Stimulated activated CD4-positive, alpha-beta T cell treated with anti-CD3 and anti-CD28 coated beads, Interleukin-4, amount 100 ng/mL, for 1 hour (primary cell): Measurements from ENCODE around the gene GRK2.
A peak's percentile ranks its signal among the peaks of the same experiment; 100 is the strongest.

Experiments
- DNase-seq: peaks from one replicate; pipeline ENCODE4 v3.0.0-alpha.2; 2020

Gene GRK2

DNA sequence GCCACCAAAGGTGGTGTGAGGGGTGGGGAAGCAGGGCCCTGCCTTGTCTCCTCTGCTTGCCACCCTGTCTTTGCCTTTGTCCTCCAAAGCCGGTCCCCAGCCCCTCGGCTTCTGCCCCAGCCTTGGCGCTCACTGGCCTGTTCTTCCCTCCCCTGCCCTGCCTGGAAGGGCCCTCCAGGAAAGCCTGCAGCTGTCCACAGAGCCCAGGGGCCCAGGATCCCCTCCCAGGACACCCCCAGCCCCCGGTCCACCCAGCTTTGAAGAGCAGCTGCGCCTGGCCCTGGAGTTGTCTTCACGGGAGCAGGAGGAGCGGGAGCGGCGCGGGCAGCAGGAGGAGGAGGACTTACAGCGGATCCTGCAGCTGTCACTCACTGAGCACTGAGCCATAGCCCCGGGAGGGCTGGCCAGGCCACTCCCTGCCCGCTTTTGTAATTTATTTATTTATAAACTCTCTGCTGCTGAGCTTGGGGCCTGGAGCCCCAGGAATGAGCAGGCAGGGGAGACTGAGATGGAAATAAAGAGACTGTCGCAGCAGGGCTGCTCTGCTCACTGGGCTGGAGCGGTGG is 35.8 kb downstream of the GRK2 start:
- DNase-seq: no peak

DNA sequence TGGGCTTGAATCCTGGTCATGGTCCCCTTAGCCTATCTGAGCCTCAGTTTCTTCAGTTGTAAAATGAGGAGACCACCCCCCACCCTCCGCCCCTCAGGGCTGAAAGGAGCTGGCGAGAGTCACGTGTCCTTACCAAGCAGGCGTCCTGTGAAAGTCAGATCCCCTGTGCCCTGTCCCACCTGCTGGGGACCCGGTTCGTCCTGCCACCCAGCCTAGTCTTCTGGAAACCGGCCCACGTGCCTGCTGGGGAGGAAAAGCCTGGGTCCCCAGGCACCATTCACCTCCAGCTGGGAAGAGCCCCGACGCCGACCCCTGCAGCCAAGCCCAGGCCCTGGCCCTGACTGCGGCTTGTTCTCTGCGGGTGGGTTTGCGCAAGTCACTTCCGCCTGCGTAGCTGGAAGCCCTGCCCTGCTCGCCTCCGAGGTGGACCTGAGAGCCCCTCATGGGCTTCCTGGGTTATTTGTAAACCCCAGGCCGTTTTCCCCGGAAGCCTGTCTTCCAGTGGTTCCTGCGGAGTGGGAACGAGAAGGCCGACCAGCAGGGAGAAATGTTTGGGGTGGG is 36.4 kb downstream of the GRK2 start:
- DNase-seq: no peak

DNA sequence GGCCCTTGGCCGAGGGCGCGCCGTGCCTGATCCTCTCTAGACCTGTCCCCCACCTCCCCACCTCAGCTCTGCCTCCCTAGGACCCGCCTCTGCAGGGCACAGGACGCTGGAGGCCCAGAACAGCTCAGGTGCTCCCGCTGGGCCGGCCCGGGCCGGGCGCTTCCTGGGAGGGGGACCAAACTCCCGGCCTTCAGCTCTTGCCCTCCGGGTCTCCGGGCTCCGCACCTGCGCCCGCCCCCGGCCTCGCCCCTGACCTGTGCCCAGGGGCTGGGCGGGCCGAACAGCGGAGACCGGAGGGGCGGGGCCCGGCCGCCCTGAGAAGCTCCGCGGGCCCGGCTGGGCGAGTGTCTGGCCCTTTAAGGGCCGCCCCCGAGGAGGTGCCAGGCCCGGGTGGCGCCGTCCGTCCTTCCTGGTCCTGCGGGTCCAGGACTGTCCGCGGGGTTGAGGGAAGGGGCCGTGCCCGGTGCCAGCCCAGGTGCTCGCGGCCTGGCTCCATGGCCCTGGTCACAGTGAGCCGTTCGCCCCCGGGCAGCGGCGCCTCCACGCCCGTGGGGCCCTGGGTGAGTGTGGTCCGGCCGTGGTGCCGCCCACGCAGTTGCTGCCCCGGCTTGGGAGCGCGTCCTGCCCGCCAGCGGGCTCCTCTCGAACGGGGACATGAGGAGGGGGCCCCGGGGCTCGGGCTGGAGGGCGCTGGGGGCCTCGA is 37.0 kb downstream of the GRK2 start, which contains the start of gene SSH3:
SSH3 (plus strand) TSS at position 399 of the 703 bp plus-strand sequence; CDS start at position 495, 96 bp downstream.
- DNase-seq: peak; percentile 51

DNA sequence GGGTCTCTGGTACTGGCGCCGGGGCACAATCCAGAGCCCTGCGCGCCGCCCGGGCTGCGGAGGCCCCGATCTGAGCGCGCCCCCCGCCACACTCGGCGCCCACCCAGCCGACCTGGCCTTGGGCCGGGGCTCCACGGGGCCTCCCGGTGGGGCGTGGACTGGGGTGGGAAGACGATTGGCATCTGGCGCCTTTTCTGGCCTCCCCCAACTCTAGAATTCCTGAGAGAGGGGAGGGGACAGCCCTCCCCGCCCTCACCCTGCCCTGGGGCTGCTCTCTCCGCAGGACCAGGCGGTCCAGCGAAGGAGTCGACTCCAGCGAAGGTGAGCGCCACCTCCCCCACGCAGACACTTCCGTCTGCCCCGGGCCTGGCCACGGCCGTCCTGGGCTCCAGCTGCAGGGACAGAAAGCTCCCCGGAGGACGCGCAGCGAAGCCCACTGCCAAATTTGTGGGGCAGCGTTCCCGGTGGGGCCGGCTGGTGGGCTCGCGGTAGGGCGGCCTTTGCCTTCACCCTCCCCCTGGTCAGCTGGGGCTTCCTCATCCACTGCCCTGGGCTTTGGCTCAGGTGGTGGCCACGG is 37.6 kb downstream of the GRK2 start:
- DNase-seq: peak; percentile 27

DNA sequence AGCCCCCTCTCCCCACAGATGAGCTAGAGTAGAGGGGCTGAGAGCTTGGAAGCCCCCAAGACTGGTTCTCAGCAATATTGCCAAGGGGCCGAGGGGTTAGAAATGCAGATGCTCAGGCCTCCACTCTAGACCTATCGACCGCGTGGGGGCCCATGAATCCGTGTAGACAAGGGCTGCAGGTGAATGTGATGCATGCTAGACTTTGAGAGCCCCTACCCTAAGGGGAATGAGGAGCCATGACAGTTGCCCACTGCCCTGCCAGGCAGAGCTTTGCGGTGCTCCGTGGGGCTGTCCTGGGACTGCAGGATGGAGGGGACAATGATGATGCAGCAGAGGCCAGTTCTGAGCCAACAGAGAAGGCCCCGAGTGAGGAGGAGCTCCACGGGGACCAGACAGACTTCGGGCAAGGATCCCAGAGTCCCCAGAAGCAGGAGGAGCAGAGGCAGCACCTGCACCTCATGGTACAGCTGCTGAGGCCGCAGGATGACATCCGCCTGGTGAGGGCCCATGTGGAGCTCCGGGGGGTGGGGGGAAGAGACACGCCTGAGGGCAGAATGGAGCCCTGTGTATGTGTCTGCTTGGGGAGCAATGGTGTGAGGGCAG is 38.3 kb downstream of the GRK2 start:
- DNase-seq: no peak

DNA sequence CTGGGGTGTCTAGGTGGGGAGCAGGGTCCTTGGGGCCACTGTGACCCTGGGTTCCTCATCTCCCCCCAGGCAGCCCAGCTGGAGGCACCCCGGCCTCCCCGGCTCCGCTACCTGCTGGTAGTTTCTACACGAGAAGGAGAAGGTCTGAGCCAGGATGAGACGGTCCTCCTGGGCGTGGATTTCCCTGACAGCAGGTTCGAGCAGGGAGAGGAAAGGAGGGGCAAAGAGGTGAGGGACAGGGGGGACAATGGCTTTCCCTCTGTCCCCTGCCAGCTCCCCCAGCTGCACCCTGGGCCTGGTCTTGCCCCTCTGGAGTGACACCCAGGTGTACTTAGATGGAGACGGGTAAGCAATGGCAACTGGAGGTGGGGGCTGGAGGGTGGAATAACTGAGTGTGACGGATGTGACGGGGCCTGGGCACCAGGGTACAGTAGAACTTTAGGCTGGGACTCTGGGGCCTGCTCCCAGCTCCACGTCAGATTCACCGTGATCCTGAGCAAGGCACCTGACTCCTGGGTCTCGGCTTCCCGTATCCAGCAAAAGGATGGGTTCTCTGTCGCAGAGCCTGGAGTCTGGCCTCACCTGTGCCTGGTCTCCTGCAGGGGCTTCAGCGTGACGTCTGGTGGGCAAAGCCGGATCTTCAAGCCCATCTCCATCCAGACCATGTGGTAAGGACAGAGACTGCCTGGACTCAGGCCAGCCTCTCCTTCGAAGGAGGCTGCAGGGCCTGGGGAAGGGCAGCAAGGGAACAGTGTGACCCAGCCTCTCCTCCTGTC is 40.7 kb downstream of the GRK2 start:
- DNase-seq: no peak

DNA sequence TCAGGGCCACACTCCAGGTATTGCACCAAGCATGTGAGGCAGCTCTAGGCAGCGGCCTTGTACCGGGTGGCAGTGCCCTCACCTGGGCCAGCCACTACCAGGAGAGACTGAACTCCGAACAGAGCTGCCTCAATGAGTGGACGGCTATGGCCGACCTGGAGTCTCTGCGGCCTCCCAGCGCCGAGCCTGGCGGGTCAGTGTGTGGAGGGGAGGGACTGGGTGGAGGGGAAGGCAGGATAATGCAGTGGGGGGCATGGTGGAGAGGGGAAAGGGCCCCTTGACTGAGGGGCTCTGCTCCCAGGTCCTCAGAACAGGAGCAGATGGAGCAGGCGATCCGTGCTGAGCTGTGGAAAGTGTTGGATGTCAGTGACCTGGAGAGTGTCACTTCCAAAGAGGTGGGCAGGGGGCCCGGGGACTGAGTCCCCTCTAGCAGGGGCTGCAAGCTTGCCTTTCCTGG is 41.3 kb downstream of the GRK2 start:
- DNase-seq: no peak

DNA sequence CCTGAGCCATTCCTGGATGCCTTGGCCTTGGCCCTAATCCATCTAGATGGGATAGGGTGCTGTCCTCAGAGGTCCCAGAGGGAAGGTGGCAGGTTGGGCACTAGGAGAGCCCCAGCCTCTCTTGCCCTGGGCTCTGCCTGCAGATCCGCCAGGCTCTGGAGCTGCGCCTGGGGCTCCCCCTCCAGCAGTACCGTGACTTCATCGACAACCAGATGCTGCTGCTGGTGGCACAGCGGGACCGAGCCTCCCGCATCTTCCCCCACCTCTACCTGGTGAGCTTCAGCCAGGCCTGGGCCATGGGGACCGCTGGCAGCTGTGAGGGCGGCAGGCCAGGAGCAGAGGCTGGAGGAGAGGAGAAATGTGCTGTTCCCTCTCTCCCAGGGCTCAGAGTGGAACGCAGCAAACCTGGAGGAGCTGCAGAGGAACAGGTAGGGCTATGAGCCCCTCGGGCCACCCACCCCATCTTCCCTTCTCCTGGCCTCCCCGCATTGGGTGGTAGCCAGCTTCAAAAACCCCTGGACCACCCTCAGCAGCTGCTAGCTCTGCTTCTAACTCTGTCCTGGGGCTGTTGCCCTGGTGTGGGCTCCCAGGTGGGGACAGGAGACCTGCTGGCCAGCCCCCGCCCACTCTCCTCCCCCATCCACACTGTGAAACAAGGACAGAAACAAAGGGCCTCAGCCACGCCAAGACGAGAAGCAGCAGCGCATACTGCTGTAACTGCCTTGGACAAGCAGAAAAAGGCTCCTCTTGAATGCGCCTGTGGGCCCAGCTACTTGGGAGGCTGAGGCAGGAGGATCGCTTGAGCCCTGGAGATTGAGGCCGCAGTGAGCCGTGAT is 42.0 kb downstream of the GRK2 start:
- DNase-seq: no peak

DNA sequence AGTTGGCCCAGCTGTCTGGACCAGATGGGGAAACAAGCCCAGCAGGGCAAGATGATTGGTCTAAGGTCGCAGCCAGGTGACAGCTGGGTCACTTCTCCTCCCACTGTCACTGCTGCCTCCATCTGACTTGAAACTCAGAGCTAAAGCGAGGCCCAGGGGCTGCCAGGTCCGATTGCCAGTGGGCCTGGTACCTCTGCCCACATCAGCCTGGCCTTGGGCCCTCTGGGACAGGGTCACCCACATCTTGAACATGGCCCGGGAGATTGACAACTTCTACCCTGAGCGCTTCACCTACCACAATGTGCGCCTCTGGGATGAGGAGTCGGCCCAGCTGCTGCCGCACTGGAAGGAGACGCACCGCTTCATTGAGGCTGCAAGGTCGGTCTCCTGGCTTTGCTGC is 42.9 kb downstream of the GRK2 start:
- DNase-seq: no peak

DNA sequence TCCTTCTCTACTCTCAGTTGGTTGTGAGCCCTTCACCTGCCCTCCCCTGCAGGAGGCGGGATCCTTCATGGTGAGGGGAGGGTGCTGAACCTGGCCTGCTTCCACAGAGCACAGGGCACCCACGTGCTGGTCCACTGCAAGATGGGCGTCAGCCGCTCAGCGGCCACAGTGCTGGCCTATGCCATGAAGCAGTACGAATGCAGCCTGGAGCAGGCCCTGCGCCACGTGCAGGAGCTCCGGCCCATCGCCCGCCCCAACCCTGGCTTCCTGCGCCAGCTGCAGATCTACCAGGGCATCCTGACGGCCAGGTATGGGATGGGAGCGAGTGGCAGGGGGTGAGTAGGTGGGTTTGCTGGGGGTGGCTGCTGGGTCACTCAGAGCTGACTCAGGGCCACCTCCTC is 43.4 kb downstream of the GRK2 start:
- no peak for DNase-seq

DNA sequence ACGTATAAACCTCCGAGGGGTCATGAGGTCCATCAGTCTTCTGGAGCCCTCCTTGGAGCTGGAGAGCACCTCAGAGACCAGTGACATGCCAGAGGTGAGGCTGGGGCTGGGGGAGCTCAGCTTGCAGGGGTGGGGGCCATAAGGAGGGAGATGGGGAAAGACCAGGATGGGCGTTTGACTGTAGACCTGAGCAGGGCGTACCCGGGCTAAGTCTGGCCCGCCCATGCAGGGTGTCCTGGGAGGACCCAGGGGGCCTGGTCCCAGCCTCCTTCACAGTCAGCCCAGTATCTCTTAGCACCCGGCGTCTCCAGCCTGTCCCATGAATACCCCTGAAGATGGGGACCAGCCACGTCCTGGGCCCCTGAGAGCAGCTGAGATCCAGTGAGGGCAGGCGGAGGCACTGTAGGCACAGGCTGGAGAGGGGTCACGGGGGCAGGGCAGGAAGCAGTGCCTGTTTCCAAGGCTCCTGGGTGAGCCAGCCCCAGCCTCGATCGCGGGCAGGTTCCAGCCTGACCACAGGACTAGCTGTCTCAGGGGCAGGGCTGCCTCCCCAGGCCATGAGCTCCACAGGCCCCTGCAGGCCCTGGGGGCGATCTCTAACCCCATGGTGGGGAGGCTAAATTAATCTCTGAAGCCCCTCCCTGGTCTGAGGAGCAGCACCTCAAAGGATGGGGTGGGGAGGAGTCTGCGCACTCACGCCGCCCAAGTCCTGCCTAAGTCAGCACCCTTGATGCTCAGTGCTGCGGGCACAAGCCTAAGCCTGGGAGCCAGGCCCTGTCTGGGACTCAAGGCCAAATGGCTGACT is 44.2 kb downstream of the GRK2 start:
- no peak for DNase-seq

DNA sequence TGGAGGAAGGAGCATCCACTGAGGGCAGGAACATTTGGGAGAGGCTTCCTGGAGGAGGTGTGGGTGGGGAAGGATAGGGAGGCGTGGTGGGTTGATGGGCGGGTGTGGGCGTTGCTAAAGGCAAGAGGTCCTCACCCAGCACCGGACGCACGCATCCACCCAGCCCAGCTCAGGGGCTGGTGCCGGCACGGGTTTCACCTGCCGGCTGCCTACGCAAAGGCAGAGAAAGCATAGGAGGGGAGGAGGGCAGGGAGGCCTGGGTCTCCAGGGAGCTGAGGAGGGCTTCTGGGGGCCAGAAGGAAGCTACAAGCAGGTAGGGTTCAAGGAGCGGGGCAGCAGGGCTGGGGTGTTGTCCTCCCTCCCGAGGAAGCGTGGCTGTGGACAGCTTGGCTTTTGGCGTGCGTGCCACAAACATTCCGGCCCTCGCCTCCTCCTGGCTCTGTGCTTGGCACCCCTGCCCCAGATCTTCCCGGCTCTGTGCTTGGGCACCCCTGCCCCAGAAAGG is 44.8 kb downstream of the GRK2 start:
- no peak for DNase-seq

DNA sequence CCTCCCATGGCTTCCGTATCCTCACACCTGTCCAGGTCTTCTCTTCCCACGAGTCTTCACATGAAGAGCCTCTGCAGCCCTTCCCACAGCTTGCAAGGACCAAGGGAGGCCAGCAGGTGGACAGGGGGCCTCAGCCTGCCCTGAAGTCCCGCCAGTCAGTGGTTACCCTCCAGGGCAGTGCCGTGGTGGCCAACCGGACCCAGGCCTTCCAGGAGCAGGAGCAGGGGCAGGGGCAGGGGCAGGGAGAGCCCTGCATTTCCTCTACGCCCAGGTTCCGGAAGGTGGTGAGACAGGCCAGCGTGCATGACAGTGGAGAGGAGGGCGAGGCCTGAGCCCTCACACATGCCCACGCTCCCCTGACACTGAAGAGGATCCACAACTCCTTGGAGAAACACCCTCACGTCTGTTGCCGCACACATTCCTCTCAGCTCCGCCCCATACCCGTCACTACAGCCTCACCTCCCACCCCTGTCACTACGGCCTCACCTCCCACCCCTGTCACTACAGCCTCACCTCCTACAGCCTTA is 45.3 kb downstream of the GRK2 start:
- DNase-seq: no peak

DNA sequence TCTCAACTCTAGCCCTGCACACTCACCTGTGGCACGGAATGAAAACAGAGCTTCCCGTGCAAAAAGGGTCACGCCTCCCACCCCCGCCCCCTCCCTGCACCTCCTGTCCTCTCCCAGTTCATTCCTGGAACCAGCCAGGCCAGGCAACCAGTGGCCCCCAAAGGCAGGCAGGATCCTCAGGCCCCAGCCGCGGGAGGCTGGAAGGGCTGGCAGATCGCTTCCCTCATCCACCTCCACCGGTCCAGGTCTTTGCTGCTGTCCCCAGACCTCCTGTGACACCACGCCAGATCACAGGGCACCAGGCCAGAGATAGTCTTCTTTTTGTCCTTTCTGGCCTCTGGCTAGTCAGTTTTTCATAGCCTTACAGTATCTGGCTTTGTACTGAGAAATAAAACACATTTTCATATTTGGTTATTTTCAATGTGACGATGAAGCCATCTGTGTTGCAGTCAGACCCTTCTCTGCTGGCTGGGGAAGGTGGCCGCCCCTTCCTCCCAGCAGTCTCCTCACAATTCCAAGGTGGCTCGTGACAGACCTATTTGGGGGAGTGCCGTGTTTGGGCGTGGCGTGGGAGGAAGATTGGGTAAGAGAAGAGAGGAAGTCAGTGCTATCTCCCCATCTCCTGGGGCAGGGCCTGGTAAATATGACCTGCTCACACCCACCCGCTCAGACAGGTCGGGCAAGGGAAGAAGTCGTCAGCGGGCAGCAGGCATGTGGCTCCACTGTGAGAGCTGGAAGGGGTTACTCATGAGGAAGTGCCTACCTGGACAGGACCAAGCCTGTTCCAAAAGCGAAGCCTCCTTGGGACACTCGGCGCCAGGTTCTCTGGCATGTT is 46.1 kb downstream of the GRK2 start:
- DNase-seq: peak; percentile 43

DNA sequence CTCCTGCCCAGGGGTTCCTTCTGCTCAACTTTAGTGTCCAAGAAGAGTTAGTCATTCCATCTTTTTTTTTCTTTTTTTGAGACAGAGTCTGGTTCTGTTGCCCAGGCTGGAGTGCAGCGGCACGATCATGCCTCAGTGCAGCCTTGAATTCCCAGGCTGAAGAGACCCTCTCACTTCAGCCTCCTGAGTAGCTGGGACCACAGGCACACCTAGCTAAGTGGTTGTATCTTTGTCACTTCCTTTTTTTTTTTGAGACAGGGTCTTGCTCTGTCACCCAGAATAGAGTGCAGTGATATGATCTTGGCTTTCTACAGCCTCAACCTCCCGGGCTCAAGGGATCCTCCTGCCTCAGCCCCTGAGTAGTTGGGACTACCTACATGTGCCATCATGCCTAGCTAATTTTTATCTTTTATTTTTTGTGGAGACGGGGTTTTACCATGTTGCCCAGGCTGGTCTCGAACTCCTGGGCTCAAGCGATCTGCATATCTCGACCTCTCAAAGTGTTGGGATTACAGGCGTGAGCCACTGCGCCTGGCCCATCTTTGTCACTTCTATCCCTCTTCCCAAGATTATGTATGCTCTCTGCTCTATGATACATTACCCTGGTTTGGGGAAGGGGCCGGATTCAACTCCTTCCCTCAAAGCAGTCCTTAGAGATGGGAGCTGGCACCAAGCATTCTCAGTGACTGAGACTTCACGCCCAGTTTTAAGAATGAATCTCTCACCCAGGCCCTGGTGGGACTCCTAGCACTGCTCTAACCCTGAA is 47.0 kb downstream of the GRK2 start:
- no peak for DNase-seq

DNA sequence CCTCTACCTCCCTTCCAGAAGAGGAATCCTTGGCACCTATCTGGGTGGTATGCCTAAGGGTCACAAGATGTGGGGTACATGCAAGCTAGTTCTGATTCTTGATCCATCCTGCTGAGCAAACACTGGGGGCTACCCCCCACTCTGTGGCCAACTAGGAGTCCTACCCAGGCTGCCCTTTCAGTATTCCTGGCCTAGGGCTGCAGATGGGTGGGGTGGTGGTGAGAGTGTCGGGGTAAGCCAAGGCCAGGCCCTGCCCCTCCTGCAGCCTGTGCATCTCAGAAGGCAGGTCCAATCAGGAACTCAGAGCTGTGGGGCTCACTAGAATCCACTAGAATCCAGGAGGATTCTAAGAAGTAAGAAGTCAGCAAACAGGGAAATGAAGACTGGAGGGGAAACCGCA is 47.9 kb downstream of the GRK2 start:
- DNase-seq: no peak

DNA sequence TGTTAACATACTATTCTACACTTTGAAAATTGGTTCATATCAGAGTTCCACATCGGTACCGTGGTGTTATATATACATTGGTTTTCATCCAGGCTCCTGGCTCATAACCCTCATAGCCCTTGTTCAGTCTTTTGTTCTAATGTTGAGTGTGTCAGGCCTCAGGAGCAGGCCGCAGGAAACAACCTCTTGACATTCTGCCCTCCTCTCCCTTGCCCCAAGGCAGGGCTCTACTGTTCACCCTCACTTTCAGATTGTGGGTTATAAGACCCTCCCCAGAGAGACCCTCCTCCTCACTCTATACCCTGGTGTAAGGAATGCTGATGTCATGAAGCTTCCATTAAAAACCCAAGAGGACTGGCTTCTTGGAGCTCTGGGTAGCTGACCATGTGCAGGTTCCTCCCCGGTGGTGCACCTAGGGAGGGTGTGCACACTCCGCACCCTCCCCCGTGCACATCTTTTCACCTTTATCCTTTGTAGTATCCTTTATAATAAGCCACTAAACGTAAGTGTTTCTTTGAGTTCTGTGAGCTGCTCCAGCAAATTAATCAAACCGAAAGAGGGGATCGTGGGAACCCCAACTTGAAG is 49.1 kb downstream of the GRK2 start:
- no peak for DNase-seq

DNA sequence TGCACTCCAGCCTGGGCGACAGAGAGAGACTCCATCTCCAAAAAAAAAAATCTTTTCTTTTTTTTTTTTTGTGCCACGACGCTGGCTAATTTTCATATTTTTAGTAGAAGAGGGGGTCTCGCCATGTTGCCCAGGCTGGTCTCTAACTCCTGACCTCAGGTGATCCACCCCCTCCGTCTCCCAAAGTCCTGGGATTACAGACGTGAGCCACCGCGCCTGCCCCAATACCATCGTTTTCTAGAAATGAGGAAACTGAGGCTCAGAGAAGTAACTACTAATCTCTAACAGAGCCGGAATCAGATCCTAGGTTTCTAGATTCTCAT is 50.6 kb downstream of the GRK2 start:
- no peak for DNase-seq
